Measurements from ENCODE around the gene C13orf46. TPM values are rescaled to one million over a fixed set of nuclear protein-coding genes. Genes with fewer than 3 reads are reported as not detected.

C13orf46 gene
- total RNA-seq, 4 donors from 2014 or later, result not detected

DNA sequence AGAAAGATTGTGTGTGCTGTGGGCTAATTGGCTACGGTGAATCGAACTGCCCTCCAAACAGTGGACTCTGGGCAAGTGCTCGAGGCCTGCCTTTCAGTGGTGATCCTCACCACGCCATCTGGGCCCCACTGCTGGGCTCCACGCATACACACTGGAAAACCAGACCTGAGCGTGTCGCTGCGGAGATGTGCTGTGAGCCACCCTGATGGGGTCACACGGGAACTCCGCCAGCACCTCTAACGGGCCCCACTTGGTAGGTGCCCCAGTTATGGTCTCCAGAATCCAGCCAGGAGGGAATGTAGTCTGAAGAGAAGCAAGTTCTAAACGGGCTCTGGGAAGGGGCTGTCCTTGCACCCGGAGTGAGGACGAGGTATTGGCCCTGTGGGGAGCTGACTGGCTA lies 39.3 kb downstream of the C13orf46 start:
- intact Hi-C loops (cut with DNase I), result no loop called here
- 86 to 88% methylated on average over 8 to 13 of the region's 14 CpGs for WGBS, 2 donors
- peaks cover 0 to 30% (median 0%) of the 10 kb centered on the region in 4 donors for H3K27me3 ChIP-seq
- peaks cover 0 to 38% (median 5%) of the 10 kb centered on the region in 3 donors for H3K4me1 ChIP-seq
- no peak overlapping the region for H3K4me3 ChIP-seq
- TF ChIP-seq, protein P1, sequence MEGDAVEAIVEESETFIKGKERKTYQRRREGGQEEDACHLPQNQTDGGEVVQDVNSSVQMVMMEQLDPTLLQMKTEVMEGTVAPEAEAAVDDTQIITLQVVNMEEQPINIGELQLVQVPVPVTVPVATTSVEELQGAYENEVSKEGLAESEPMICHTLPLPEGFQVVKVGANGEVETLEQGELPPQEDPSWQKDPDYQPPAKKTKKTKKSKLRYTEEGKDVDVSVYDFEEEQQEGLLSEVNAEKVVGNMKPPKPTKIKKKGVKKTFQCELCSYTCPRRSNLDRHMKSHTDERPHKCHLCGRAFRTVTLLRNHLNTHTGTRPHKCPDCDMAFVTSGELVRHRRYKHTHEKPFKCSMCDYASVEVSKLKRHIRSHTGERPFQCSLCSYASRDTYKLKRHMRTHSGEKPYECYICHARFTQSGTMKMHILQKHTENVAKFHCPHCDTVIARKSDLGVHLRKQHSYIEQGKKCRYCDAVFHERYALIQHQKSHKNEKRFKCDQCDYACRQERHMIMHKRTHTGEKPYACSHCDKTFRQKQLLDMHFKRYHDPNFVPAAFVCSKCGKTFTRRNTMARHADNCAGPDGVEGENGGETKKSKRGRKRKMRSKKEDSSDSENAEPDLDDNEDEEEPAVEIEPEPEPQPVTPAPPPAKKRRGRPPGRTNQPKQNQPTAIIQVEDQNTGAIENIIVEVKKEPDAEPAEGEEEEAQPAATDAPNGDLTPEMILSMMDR (IDR thresholded peaks at IDR 0.05), result no peak
- no peak for TF ChIP-seq POLR2A (IDR thresholded peaks at IDR 0.05)
- peak overlapping the region in 3 of 4 donors; percentile 34 to 59 (median 49) for H3K27ac ChIP-seq
- no peaks in the 10 kb centered on the region for H3K9me3 ChIP-seq
- H3K36me3 ChIP-seq, result no peaks in the 10 kb centered on the region
- DNase-seq, result no peak

DNA sequence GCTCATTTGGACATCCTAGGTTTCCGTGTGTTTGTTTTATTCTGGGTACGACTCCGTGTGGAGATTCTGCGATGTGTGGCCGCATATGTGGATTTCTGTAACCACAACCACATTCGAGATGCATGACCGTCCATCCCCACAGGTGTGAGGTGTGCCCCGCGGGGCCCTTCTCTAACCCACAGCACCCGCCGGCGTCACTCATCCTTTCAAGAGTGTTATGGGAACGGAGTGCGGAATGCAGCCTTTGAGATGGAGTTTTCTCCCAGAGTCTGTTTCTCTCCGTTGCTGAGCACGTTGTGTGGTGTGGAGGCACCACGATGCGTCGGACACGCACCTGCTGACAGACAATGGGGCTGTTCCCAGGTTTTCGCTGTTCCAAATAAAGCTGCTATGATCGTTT lies 40.0 kb downstream of the C13orf46 start:
- TF ChIP-seq, protein P1 (IDR thresholded peaks at IDR 0.05), result no peak
- TF ChIP-seq POLR2A (IDR thresholded peaks at IDR 0.05), result no peak
- Histone ChIP-seq H3K36me3 (no peaks in the 10 kb centered on the region), H3K27ac (no peak overlapping the region), H3K9me3 (no peaks in the 10 kb centered on the region), H3K4me1 (peaks cover 0 to 43% (median 9%) of the 10 kb centered on the region in 3 donors), H3K4me3 (no peak overlapping the region), H3K27me3 (peaks cover 0 to 30% (median 0%) of the 10 kb centered on the region in 4 donors)
- intact Hi-C loops (cut with DNase I), result no loop called here
- 88 to 93% methylated on average over 16 to 22 of the region's 22 CpGs for WGBS, 2 donors
- no peak for DNase-seq

DNA sequence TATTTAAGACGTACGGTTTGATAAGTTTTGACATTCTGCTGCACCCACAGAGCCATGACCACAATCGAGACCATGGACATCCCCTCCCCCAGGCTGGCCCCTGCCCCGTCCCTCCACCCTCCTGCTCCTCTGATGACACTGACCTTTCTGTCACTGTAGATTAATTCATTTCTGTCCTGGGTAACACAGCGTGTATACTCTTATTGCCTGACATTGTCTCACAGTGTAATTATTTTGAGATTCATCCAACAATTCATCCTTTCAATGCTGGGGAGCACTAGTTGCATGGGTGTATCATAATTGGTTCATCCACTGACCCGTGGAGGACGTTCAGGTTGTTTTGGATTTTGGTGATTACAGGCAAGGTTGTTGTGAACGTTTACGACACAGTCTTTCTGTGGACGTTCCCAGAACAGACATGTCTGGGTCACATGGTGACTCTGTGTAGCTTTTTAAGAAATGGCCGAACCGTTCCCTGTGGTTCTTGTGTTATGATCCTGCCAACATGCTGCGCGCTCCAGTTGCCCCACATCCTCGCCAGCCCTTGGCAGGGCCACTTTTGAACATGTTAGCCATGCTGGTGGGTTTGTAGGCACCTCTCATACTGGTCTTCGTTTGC lies 41.9 kb downstream of the C13orf46 start:
- Histone ChIP-seq H3K9me3 (no peaks in the 10 kb centered on the region), H3K36me3 (no peaks in the 10 kb centered on the region), H3K4me3 (no peak overlapping the region), H3K4me1 (peaks cover 3 to 46% (median 24%) of the 10 kb centered on the region in 3 donors), H3K27ac (no peak overlapping the region), H3K27me3 (peaks cover 0 to 35% (median 0%) of the 10 kb centered on the region in 4 donors)
- TF ChIP-seq, protein P1 (IDR thresholded peaks at IDR 0.05), result no peak
- no peak for TF ChIP-seq POLR2A (IDR thresholded peaks at IDR 0.05)
- intact Hi-C loops (cut with DNase I), result no loop called here
- no peak for DNase-seq
- WGBS, 2 donors, result 76 to 78% methylated on average over 15 to 16 of the region's 16 CpGs

DNA sequence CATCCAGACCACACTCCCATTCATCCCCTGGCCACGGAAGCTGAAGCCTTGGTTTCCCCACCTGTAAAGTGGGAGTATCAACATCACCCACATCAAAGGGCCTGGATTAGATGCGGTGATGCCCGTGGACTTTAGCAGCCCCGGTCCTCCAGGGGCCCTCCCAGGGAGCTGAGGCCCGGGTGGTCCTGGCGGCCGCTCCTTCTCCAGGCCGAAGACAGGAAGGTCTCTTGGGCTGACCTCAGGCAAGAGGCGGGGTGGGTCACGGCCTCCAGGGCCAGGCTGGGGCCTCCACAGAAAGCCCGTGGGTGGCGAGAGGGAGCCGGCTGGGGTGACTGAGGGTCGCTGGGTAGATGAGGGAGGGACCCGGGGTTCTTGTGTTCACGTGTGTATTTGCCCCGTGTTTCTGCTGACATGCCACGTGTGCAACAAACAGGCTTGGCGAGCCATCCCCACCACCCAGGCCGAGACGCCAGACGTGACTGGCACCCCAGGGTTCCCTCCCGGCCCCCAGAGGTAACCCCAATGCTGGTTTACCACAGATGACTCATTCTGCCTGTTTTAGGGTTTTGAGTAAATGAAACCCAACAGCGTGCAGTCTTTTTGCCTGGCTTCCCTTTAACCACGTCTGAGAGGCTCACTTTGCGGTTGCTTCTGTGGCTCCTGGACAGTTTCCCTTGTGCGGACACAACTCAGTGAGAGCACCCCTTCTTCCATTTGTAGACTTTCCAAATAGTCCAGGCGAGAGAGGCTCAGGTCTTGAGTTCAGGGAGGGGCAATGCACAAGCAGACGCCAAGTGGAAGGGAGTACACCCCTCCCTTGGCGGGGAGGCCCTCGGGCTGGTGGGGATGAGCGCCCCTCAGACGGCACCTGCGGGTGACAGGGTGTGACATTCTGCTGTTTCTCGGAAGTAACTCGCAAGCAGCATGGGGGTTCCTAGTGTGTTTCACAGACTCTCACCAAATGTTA lies 42.9 kb downstream of the C13orf46 start:
- no peak for DNase-seq
- peaks cover 0 to 43% (median 0%) of the 10 kb centered on the region in 4 donors for H3K27me3 ChIP-seq
- H3K4me1 ChIP-seq, result peaks cover 3 to 43% (median 27%) of the 10 kb centered on the region in 3 donors
- 58 to 90% methylated on average over 14 to 20 of the region's 36 CpGs for WGBS, 2 donors
- TF ChIP-seq, protein P1 (IDR thresholded peaks at IDR 0.05), result no peak
- TF ChIP-seq POLR2A (IDR thresholded peaks at IDR 0.05), result no peak
- H3K27ac ChIP-seq, result no peak overlapping the region
- no peak overlapping the region for H3K4me3 ChIP-seq
- no peaks in the 10 kb centered on the region for H3K9me3 ChIP-seq
- intact Hi-C loops (cut with DNase I), result no loop called here
- H3K36me3 ChIP-seq, result no peaks in the 10 kb centered on the region

Data from esophagus squamous epithelium (tissue), 5 donors.